ENCODE data around the gene HOXC6.

HOXC6 gene

GRCh38 chr12:54004063-54004840 is 24.0 kb upstream of the HOXC6 start:
- in situ Hi-C loops (cut with MboI; ENCODE audit: low pct_unique_long_range_greater_than_20kb, low sequenced_read_pairs, unreplicated experiment) = loop anchor here (25.0 kb wide), 1 partner anchor 358 kb away; the partner anchor contains the start of gene GPR84
- no peak for DNase-seq (ENCODE audit: low spot score)
- TF ChIP-seq CTCF (IDR thresholded peaks at IDR 0.05; ENCODE audit: extremely low read depth, insufficient read depth, missing control alignments) = peak; percentile 23

- in situ Hi-C loops (cut with MboI; ENCODE audit: low pct_unique_long_range_greater_than_20kb, low sequenced_read_pairs, unreplicated experiment) = loop anchor here (25.0 kb wide), 1 partner anchor 357 kb away; the partner anchor contains the start of gene GPR84
- DNase-seq (ENCODE audit: low spot score) = no peak
- TF ChIP-seq CTCF (IDR thresholded peaks at IDR 0.05; ENCODE audit: extremely low read depth, insufficient read depth, missing control alignments) = no peak
Observed at GRCh38 chr12:54004841-54005530, 23.3 kb upstream of the HOXC6 start.

- DNase-seq (ENCODE audit: low spot score) = no peak
- no peak for TF ChIP-seq CTCF (IDR thresholded peaks at IDR 0.05; ENCODE audit: extremely low read depth, insufficient read depth, missing control alignments)
- in situ Hi-C loops (cut with MboI; ENCODE audit: low pct_unique_long_range_greater_than_20kb, low sequenced_read_pairs, unreplicated experiment) = loop anchor here (25.0 kb wide), 1 partner anchor 357 kb away; the partner anchor contains the start of gene GPR84
Observed at GRCh38 chr12:54005531-54005852, 22.7 kb upstream of the HOXC6 start.

- in situ Hi-C loops (cut with MboI; ENCODE audit: low pct_unique_long_range_greater_than_20kb, low sequenced_read_pairs, unreplicated experiment) = loop anchor here (25.0 kb wide), 1 partner anchor 356 kb away; the partner anchor contains the start of gene GPR84
- peak; percentile 95 for TF ChIP-seq CTCF (IDR thresholded peaks at IDR 0.05; ENCODE audit: extremely low read depth, insufficient read depth, missing control alignments)
- peak; percentile 89 for DNase-seq (ENCODE audit: low spot score)
Observed at GRCh38 chr12:54005853-54006558, 22.2 kb upstream of the HOXC6 start.

GRCh38 chr12:54006559-54007220 is 21.6 kb upstream of the HOXC6 start:
- in situ Hi-C loops (cut with MboI; ENCODE audit: low pct_unique_long_range_greater_than_20kb, low sequenced_read_pairs, unreplicated experiment) = loop anchor here (25.0 kb wide), 1 partner anchor 356 kb away; the partner anchor contains the start of gene GPR84
- no peak for DNase-seq (ENCODE audit: low spot score)
- TF ChIP-seq CTCF (IDR thresholded peaks at IDR 0.05; ENCODE audit: extremely low read depth, insufficient read depth, missing control alignments) = no peak

Measured in GM13977 (cell line).